ENCODE measurements around the gene SLC25A12. TPM values are rescaled to one million over a fixed set of nuclear protein-coding genes. Genes with fewer than 3 reads are reported as not detected.

Gene SLC25A12
- polyA plus RNA-seq, 1 of the 3 experiments (the other 2 are of a cell fraction): 13.0 TPM

DNA sequence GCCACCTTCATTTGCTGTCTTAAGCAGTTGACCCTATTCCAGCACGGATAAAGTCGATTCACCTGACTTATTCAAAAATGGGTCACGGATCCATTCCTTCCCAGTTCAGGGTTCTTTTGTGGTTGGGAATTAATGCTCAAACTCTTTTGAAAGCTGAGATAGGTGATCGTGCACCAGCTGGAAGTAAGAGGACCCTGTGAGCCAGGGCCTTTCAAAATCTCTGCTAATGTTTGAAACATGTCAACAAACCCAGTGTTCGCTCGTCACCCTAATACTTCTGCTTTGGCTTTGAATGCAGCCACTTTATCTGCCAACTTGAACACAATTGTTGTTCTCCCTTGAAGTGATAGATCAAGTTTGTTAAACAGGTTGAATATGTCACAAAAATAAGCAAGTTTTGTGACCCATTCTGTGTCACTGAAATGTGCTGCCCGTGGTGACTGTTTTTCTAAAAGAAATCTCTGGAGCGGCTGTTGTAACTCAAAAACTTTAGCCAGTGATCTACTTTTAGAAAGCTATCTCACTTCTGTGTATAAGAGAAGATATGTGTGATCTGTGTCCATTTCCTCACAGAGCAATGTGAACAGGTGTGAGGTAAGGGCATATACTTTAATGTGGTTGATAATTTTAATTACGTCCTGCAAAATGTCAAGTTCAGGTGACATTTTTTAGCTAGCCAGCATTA is 45.2 kb upstream of the SLC25A12 start:
- no peak overlapping the region for H3K9ac ChIP-seq
- TF ChIP-seq GATA2 (CRISPR knock-in tag; IDR thresholded peaks at IDR 0.05) (no peak), SMC3 (IDR thresholded peaks at IDR 0.05; ENCODE audit: low read depth, low read length) (no peak), EP300 (IDR thresholded peaks at IDR 0.05; ENCODE audit: borderline replicate concordance in 1 of 2, low read depth in 1 of 2, low read length in 1 of 2) (no peak), RCOR1 (IDR thresholded peaks at IDR 0.05; ENCODE audit: low read length) (no peak), NRF1 (IDR thresholded peaks at IDR 0.05; ENCODE audit: low read depth, low read length) (no peak), TEAD4 (IDR thresholded peaks at IDR 0.05; ENCODE audit: borderline replicate concordance, insufficient read depth) (no peak), RFX5 (IDR thresholded peaks at IDR 0.05; ENCODE audit: low read length) (no peak), MXI1 (IDR thresholded peaks at IDR 0.05; ENCODE audit: low read depth, low read length) (no peak), TCF12 (IDR thresholded peaks at IDR 0.05) (no peak), NFIC (IDR thresholded peaks at IDR 0.05; ENCODE audit: borderline replicate concordance) (no peak), ELF1 (IDR thresholded peaks at IDR 0.05) (no peak)
- TF ChIP-seq, protein P1, sequence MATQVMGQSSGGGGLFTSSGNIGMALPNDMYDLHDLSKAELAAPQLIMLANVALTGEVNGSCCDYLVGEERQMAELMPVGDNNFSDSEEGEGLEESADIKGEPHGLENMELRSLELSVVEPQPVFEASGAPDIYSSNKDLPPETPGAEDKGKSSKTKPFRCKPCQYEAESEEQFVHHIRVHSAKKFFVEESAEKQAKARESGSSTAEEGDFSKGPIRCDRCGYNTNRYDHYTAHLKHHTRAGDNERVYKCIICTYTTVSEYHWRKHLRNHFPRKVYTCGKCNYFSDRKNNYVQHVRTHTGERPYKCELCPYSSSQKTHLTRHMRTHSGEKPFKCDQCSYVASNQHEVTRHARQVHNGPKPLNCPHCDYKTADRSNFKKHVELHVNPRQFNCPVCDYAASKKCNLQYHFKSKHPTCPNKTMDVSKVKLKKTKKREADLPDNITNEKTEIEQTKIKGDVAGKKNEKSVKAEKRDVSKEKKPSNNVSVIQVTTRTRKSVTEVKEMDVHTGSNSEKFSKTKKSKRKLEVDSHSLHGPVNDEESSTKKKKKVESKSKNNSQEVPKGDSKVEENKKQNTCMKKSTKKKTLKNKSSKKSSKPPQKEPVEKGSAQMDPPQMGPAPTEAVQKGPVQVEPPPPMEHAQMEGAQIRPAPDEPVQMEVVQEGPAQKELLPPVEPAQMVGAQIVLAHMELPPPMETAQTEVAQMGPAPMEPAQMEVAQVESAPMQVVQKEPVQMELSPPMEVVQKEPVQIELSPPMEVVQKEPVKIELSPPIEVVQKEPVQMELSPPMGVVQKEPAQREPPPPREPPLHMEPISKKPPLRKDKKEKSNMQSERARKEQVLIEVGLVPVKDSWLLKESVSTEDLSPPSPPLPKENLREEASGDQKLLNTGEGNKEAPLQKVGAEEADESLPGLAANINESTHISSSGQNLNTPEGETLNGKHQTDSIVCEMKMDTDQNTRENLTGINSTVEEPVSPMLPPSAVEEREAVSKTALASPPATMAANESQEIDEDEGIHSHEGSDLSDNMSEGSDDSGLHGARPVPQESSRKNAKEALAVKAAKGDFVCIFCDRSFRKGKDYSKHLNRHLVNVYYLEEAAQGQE (IDR thresholded peaks at IDR 0.05; ENCODE audit: low read depth, low read length): no peak
- TF ChIP-seq, protein P2, sequence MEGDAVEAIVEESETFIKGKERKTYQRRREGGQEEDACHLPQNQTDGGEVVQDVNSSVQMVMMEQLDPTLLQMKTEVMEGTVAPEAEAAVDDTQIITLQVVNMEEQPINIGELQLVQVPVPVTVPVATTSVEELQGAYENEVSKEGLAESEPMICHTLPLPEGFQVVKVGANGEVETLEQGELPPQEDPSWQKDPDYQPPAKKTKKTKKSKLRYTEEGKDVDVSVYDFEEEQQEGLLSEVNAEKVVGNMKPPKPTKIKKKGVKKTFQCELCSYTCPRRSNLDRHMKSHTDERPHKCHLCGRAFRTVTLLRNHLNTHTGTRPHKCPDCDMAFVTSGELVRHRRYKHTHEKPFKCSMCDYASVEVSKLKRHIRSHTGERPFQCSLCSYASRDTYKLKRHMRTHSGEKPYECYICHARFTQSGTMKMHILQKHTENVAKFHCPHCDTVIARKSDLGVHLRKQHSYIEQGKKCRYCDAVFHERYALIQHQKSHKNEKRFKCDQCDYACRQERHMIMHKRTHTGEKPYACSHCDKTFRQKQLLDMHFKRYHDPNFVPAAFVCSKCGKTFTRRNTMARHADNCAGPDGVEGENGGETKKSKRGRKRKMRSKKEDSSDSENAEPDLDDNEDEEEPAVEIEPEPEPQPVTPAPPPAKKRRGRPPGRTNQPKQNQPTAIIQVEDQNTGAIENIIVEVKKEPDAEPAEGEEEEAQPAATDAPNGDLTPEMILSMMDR (IDR thresholded peaks at IDR 0.05): no peak
- TF ChIP-seq, protein P3, sequence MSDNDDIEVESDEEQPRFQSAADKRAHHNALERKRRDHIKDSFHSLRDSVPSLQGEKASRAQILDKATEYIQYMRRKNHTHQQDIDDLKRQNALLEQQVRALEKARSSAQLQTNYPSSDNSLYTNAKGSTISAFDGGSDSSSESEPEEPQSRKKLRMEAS (IDR thresholded peaks at IDR 0.05; ENCODE audit: low read depth): no peak
- POLR2A ChIA-PET: no interaction called here
- no peak overlapping the region for H3K4me2 ChIP-seq
- H3F3A ChIP-seq (replicated peaks; ENCODE audit: insufficient read depth): no peaks in the 10 kb centered on the region
- H3K9me3 ChIP-seq: no peaks in the 10 kb centered on the region
- H3K36me3 ChIP-seq (replicated peaks in 1 of 2; ENCODE audit: control insufficient read depth in 1 of 2, insufficient read depth in 2 of 2, low read length in 1 of 2): peaks cover 0 to 11% of the 10 kb centered on the region in 2 experiments
- no peak overlapping the region for H2AFZ ChIP-seq (ENCODE audit: low read depth)
- H4K20me1 ChIP-seq (ENCODE audit: insufficient read depth): no peaks in the 10 kb centered on the region
- H3K27me3 ChIP-seq (ENCODE audit: insufficient read depth): no peaks in the 10 kb centered on the region
- no peak overlapping the region for H3K27ac ChIP-seq (ENCODE audit: low read depth in 2 of 2, low read length in 1 of 2)
- CTCF ChIA-PET: interaction anchor here (0.8 kb wide), 1 partner anchor 9 kb away, joined by 3 read pairs; no protein-coding TSS in a partner anchor
- H3K79me2 ChIP-seq (ENCODE audit: insufficient read depth): peaks cover 86% of the 10 kb centered on the region
- 96% methylated on average over 9 of the region's 9 CpGs for WGBS (ENCODE audit: low lambda C conversion rate)
- no peak overlapping the region for H3K4me3 ChIP-seq (ENCODE audit: low read depth in 2 of 2, low read length in 1 of 2)
- no peaks in the 10 kb centered on the region for H3K9me2 ChIP-seq
- no peak for DNase-seq
- no peaks in the 10 kb centered on the region for H3K4me1 ChIP-seq (ENCODE audit: control insufficient read depth in 1 of 2, insufficient read depth in 2 of 2, low read depth in 1 of 2, low read length in 1 of 2)
